Medulla oblongata (tissue), 1 donor: Measurements from ENCODE around the gene ETFBKMT.
"Not testable (repeated sequence)": the region's sequence is repeated elsewhere in the genome, so short reads cannot be mapped to it uniquely, and the experiment has no call there.

Experiments used
- DNase-seq: peaks from one replicate; pipeline ENCODE4 v3.0.0-alpha.2; 2015; ENCODE audit errors: extremely low spot score

The ETFBKMT gene

GRCh38 chr12:31718542-31719198 is 59.2 kb downstream of the ETFBKMT start:
- not testable (repeated sequence) for DNase-seq

DNA sequence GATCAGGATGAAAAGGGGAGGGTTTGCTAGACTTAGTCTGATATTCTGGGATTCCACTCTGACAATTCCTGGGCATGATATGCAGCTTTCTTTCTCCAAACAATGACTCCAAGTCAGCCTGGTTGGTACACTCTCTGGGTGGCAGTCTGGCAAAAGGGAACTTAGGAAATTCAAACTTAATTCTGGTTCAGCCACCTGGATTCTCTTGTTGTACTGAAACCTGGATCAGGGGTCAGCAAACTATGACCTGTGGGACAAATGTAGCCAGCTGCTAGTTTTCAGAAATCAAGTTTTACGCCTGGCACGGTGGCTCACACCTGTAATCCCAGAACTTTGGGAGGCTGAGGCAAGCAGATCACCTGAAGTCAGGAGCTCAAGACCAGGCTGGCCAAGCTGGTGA is 63.1 kb downstream of the ETFBKMT start:
- DNase-seq = no peak
